ENCODE data around the gene AKAP1.

Gene AKAP1

GRCh38 chr17:57084802-57085447 is at the start of gene AKAP1:
TSS of gene AKAP1 (plus strand) at chr17:57085246. CDS start at chr17:57105465, 20,219 bp downstream.
- peak; percentile 85 for DNase-seq (ENCODE audit: low read depth)

GRCh38 chr17:57035971-57036481 is 49.0 kb upstream of the AKAP1 start:
- no peak for DNase-seq (ENCODE audit: low read depth)

- no peak for DNase-seq (ENCODE audit: low read depth)
Observed at GRCh38 chr17:57037411-57037810, 47.6 kb upstream of the AKAP1 start.

GRCh38 chr17:57038486-57038885 is 46.6 kb upstream of the AKAP1 start:
- no peak for DNase-seq (ENCODE audit: low read depth)

GRCh38 chr17:57040571-57040970 is 44.5 kb upstream of the AKAP1 start:
- DNase-seq (ENCODE audit: low read depth), result no peak

- DNase-seq (ENCODE audit: low read depth), result no peak
Observed at GRCh38 chr17:57043276-57043675, 41.8 kb upstream of the AKAP1 start.

- no peak for DNase-seq (ENCODE audit: low read depth)
Observed at GRCh38 chr17:57044976-57045867, 39.8 kb upstream of the AKAP1 start.

- DNase-seq (ENCODE audit: low read depth), result no peak
Observed at GRCh38 chr17:57045868-57046704, 39.0 kb upstream of the AKAP1 start.

GRCh38 chr17:57046749-57047148 is 38.3 kb upstream of the AKAP1 start:
- DNase-seq (ENCODE audit: low read depth), result no peak

- no peak for DNase-seq (ENCODE audit: low read depth)
Observed at GRCh38 chr17:57048096-57048495, 37.0 kb upstream of the AKAP1 start.

- no peak for DNase-seq (ENCODE audit: low read depth)
Observed at GRCh38 chr17:57050306-57050705, 34.7 kb upstream of the AKAP1 start.

- DNase-seq (ENCODE audit: low read depth), result no peak
Observed at GRCh38 chr17:57051886-57052361, 33.1 kb upstream of the AKAP1 start.

GRCh38 chr17:57062865-57063264 is 22.2 kb upstream of the AKAP1 start:
- DNase-seq (ENCODE audit: low read depth), result no peak

GRCh38 chr17:57067162-57067561 is 17.9 kb upstream of the AKAP1 start:
- DNase-seq (ENCODE audit: low read depth), result no peak

GRCh38 chr17:57067781-57068180 is 17.3 kb upstream of the AKAP1 start:
- DNase-seq (ENCODE audit: low read depth), result no peak

- no peak for DNase-seq (ENCODE audit: low read depth)
Observed at GRCh38 chr17:57068222-57068658, 16.8 kb upstream of the AKAP1 start.

GRCh38 chr17:57068707-57069106 is 16.3 kb upstream of the AKAP1 start:
- DNase-seq (ENCODE audit: low read depth), result no peak

- no peak for DNase-seq (ENCODE audit: low read depth)
Observed at GRCh38 chr17:57071991-57072944, 12.8 kb upstream of the AKAP1 start.

GRCh38 chr17:57073626-57074025 is 11.4 kb upstream of the AKAP1 start:
- DNase-seq (ENCODE audit: low read depth), result no peak

- DNase-seq (ENCODE audit: low read depth), result no peak
Observed at GRCh38 chr17:57075193-57075592, 9.9 kb upstream of the AKAP1 start.

- no peak for DNase-seq (ENCODE audit: low read depth)
Observed at GRCh38 chr17:57075785-57076184, 9.3 kb upstream of the AKAP1 start.
